HG03095 (cell line): Measurements from ENCODE around the gene RASL10A.
A peak's percentile ranks its signal among the peaks of the same experiment; 100 is the strongest.

Source experiments
- ATAC-seq: cut with Tn5 transposase; IDR thresholded peaks from one replicate; pipeline ENCODE4 v1.9.1; 2021; ENCODE audit warnings: moderate library complexity; ENCODE audit not compliant: unreplicated experiment

Gene RASL10A

DNA sequence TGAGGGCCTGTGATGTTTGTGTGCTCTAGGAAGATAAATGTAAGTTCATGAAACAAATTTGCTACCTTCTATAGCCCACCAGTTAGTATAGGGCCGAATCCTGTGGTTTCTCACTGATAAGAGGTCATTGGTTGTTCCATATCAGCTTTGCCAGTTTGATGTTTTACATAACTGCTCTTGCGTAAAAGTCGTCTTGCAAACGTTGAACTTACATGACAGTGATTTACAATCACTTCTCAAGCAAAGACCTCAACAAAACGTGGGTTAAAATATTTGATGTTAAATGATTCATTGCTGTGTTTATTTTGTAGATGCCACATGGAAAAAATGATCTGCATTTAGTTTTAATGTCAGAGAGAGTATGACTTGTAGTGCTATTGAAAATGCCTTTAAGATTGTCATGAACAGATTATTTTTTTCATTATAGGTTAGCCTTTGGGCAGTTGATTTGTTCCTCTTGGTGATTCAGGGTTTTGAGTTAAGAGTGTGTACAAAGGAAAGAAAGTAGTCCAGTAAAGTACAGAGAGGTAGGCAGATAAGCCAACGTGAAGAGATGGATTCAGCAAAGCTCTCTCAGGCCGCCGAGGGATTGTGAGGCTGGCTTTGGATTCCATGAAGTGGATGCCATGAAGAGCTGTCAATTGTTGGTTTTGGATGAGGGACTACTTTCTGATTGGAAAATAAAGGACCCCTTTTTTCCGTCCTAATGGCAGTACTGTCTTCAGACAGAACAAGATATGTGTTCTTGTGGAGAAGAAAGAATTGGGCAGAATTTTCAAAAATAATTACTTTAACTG lies 44.8 kb downstream of the RASL10A start:
- no peak for ATAC-seq

DNA sequence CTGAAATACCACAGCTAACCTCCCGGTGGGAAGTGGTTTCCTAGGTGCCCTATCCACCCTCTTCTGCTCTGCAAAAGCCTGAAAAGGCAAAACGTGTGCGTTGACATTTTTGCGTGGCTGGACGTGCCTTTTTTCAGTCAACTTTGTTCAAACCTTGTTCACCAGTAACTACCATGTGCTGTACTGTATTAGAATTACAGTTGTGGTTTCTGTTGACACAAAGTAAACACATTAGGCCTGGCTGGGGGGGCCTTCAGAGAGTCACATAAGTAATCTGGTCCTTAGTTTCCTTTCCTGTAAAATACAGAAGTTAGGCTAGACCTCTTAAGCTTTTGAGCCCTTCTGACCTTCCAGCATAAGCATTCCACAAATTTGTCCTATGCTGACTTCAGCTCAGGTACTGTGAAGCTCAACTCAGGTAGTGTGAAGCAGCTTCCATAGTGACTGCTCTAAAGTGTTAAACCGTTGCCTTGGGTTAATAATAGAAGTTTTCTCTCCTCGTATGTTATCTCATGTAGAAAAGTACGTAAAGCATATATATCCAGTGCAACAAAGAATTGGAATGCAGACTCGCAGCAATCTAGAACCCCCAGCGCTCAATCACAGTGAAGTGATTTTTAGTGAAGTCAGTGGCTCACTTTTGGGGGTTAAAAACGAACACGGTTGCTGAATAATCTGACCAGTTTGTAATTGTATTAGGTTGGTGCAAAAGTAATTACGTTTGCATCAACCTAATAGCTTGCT lies 45.6 kb downstream of the RASL10A start:
- no peak for ATAC-seq

DNA sequence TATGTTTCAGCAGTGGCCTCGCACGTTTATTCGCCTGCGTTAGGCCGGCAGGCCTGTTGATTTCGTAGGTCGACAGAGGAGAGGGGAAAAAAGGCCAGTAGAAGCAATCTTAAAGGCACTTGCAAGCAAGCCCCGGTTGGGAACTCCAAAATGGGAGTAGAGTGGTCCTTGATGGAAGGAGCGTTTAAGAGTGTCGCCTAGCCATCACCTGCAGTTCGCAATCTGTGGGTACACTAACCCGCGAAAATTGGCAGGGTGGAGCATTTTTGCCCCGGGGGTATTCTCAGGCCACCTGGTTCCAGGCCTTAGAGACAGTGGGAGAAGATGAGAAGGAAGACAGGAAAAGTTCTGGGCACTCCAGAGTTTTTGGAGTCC lies 46.3 kb downstream of the RASL10A start:
- no peak for ATAC-seq

DNA sequence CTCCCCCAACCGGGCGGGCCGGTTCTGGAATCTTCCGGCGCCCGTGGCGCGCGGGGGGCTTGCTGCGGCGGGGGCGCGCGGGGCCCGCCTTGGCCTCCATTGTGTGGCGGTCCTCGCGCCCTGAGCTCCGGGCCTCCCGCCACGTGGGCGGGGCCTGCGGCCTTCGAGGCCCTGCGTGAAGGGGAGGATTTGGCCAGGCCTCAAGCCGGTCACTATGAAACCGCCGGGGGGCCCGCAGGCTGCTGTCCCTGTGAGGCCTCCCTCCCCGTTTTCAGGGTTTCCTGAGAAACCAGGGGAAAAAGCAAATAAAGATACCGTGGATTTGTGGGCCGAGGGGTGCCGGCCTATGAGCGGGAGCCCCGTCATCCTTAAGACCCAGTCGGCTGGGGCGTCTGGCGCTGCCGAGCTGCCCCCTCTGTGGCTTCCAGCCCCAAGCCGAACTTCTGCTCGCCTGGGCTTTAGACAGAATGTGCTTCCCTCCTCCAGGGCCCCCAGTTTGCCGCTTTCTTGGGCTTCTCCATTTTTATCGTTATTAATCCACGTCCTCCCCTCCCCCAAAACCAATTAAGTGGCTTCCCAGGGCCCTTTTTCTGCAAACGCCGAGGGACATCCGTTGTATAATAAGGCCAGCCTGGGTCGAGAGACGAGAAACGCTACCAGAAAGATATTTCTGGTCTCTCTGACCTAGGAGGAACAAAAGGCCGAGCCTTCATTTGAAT lies 46.8 kb downstream of the RASL10A start:
- ATAC-seq, result no peak

DNA sequence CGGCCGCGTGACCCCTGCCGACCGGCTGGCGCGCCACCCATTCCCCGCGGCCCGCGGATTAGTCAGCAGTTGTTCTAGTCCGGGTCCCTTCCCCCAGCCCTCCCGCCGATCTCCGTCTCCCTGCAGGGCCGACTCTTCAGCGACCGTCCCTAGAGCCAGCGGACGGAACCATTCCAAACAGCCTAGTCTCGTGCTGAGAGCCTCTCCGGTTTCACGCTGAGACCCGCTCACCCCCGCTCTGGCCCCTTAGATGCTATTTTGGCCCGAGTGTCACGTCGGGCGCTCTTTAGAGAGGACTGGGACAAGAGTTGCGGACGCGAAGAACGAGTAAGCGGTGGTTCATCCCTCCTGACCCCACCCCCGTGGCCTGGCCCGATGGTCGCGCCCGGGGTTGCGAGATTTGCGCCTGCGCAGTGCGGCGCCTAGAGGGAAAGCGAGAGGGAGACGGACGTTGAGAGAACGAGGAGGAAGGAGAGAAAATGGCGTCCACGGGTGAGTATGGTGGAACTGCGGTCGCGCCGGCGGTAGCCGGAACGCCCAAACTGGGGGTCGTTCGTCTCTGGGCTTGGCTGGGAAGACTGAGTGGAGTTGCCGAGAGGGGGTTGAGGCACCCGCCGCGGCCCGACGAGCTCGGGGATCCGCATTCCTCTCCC lies 47.5 kb downstream of the RASL10A start, which contains the start of the genes EWSR1 and RHBDD3:
Gene EWSR1 (plus strand): TSS at position 411 of the 653 bp plus-strand sequence. CDS start 69 bp downstream, at position 480.
Gene RHBDD3 (minus strand): TSS at position 124 of the 653 bp plus-strand sequence. CDS start 2,355 bp downstream, outside the sequence.
- ATAC-seq, result peak; percentile 75

DNA sequence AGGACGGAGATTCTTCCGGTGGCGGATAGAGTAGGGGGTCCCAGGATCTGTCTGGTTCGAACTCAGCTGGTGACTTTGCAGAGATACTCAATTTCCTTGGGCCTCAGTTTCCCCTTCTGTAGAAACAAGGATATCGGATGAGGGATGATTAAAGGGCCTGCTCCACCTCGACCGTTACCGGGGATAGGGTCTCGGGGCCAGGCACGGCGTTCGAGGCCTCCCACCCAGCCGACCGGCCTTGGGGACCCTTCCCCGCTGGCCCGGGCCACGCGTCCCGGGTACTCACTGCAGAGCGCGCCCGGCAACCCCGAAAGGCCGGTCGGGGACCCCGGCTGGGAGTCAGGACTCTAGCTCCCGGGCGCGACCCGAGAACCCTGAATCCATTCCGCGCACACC lies 48.0 kb downstream of the RASL10A start:
- ATAC-seq, result no peak

DNA sequence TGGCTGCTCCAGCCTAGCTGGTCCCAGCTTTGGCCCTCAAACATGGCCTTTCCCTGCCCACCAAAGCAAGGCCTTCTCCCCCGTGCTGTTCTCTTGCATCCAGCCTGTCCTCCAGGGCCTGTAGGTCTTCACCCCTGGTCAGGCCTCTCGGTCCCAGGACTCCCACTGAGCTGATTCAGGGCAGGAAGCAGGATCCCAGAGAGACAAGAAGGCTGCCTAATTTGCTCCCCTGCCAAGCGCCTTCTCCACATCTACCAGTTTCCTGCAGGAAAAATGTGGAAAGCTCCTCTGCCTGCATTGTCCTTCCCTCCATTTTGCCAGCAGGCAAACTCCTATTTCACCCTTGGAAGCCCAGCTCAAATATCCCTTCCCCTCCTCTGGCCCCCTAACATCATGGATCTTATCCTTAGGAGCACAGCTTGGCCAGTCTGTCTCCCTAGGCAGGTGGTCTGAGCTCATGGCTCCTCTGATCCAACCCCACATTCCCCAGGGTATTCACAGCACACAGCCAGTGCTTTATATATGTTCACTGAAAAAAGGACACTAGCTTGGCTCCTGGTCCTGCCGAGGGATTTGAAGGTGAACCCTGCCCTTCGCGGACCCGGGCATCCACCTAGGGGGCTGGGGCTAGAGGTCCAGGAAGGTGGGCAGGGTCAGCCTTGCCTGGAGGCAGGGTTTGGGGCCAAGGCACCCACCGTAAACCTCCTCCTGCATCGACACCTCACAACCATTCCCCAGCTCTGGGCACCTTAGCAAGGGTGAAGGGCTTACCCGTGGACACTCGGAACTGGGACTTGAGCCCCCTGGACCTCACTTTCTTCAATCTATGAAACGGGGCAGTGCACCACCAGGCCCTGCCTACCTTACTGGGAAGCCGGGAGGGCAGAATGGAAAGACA lies 48.7 kb downstream of the RASL10A start:
- no peak for ATAC-seq

DNA sequence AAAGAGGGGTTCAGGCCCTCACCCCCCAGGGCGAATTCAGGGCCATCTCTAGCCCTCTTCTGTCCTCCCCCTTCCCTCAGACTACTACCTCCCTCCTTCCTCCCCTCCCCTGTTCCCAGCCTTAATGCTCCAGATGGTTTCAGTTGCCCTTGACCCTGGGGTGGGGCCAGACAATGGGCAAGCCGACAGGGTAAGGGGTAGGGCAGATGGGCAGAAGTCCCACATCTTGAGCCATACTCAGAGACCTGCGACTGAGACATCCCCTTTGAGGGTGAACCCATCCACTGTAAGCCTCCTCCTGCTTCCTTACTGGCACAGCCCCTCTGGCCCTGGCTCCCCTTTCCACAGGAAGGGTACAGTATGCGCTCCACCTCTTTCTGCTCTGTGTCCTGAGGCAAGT lies 49.6 kb downstream of the RASL10A start:
- no peak for ATAC-seq

DNA sequence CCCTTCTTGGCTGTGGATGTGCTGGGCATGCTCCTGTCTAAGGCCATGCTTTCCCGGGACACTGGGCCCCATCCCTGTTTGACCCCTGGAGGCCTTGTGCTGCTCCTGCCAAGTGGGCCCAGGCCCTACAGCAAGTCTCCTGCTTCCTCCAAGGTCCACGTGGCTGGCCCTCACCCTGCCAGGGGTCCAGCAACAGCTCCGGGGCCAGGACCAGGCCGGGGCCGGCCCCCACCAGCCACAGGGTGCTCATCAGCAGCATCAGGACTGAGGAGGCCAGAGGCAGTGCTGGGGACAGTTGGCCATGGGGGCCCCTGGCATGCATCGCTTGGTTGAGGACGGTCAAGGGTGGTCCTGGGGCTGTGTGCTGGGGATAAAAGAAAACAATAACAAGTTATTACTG lies 50.2 kb downstream of the RASL10A start:
- no peak for ATAC-seq

DNA sequence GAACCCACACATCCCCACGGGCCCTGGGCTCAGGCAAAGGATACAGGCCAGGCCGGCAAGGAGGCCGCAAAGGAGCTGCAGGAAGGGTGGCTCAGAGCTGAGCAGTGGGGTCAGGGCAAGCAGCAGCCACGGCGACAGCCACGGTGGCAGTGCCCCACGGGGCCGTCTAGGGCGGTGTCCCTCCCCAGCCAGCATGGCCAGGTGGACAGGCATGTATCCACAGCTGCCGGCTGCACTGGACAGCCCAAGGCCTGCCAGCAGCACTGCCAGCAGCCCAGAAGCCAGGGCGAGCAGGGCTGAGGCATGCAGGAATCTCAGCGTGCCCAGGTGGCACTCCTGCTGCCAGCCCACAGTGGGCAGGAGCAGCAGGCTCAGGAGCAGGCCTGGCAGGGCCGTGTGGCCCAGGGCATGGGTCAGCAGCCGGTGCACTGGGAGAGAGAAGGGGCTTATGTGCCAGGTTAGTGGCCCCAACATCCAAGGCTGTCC lies 51.7 kb downstream of the RASL10A start:
- no peak for ATAC-seq
